IMR-90 (cell line): ENCODE data around the gene CACNA1I. TPM values are rescaled to one million over a fixed set of nuclear protein-coding genes. Genes with fewer than 3 reads are reported as not detected.

ENCODE experiments used
- ATAC-seq: fragments of 200-7000 bp; cut with Tn5 transposase; 2 replicates; pipeline ENCODE4 v1.9.1; 2020; ENCODE audit warnings: low read depth, mild to moderate bottlenecking, moderate library complexity
- BruUV-seq: library from RNA; stranded (reverse); fragments of 400-500 nt; replicated peaks from 2 replicates; lab custom pipeline; 2021; lab: Mats Ljungman, UMichigan
- CTCF ChIA-PET: fragments of 300-600 bp; formaldehyde crosslinking; extraction: SDS; loops from one replicate; lab custom pipeline; 2021; ENCODE audit warnings: antibody characterized with exemption; lab: Yijun Ruan, JAX
- POLR2A ChIA-PET: fragments of 300-600 bp; sonication (Branson Sonifier 250); formaldehyde crosslinking; loops from one replicate; lab custom pipeline; 2022; ENCODE audit warnings: antibody characterized with exemption; ENCODE audit not compliant: unreplicated experiment; lab: Charles Lee
- DNase-seq: peaks from one replicate; pipeline ENCODE4 v3.0.0; 2013
- H2AFZ ChIP-seq: replicated peaks from 2 replicates; pipeline ENCODE3; 2013; ENCODE audit warnings: low read length, mild to moderate bottlenecking; ENCODE audit not compliant: poor library complexity
- H2AK5ac ChIP-seq: 2 replicates; pipeline ENCODE4 v1.6.1; 2013; ENCODE audit warnings: low read depth, low read length, inconsistent platforms
- H2AK9ac ChIP-seq: replicated peaks from 2 replicates; pipeline ENCODE3; 2013; ENCODE audit warnings: mild to moderate bottlenecking, low read depth, low read length, moderate library complexity; ENCODE audit not compliant: poor library complexity
- H2BK120ac ChIP-seq: 2 replicates; pipeline ENCODE4 v1.6.1; 2013; ENCODE audit warnings: low read depth, low read length, inconsistent platforms
- H2BK15ac ChIP-seq: 3 replicates; pipeline ENCODE4 v1.6.1; 2013; ENCODE audit warnings: low read depth, low read length, inconsistent platforms
- H2BK20ac ChIP-seq: 2 replicates; pipeline ENCODE4 v1.6.1; 2013; ENCODE audit warnings: low read depth, mild to moderate bottlenecking, inconsistent platforms, low read length, moderate library complexity
- H2BK5ac ChIP-seq: 2 replicates; pipeline ENCODE4 v1.6.1; 2013; ENCODE audit warnings: mild to moderate bottlenecking, low read depth, low read length, inconsistent platforms; ENCODE audit not compliant: poor library complexity, severe bottlenecking
- H3K14ac ChIP-seq: replicated peaks from 2 replicates; pipeline ENCODE4 v1.6.1; 2013; ENCODE audit warnings: low read depth, low read length, inconsistent platforms
- H3K18ac ChIP-seq: 2 replicates; pipeline ENCODE4 v1.6.1; 2013; ENCODE audit warnings: low read depth, low read length, control low read depth
- H3K23ac ChIP-seq: 2 replicates; pipeline ENCODE4 v1.6.1; 2013; ENCODE audit warnings: low read depth, low read length, inconsistent platforms
- H3K27ac ChIP-seq: 2 replicates; pipeline ENCODE4 v1.5.1; 2013; ENCODE audit warnings: mild to moderate bottlenecking, control low read depth, low read length; ENCODE audit not compliant: insufficient read depth
- H3K27me3 ChIP-seq: 2 replicates; pipeline ENCODE4 v1.6.1; 2013; ENCODE audit warnings: low read length; ENCODE audit not compliant: control insufficient read depth, insufficient read depth
- H3K36me3 ChIP-seq: 2 replicates; pipeline ENCODE4 v1.6.1; 2013; ENCODE audit warnings: low read length, mixed read lengths; ENCODE audit not compliant: control insufficient read depth, insufficient read depth
- H3K4ac ChIP-seq: 2 replicates; pipeline ENCODE4 v1.6.1; 2013; ENCODE audit warnings: low read depth, low read length, inconsistent platforms
- H3K4me1 ChIP-seq: 2 replicates; pipeline ENCODE4 v1.6.1; 2013; ENCODE audit warnings: low read length, mixed read lengths; ENCODE audit not compliant: control insufficient read depth, insufficient read depth
- H3K4me2 ChIP-seq: 2 replicates; pipeline ENCODE4 v1.6.1; 2013; ENCODE audit warnings: low read depth, mild to moderate bottlenecking, control low read depth, low read length, moderate library complexity
- H3K4me3 ChIP-seq: 2 replicates; pipeline ENCODE4 v1.5.1; 2013; ENCODE audit warnings: low read depth, mild to moderate bottlenecking, control low read depth, low read length, moderate library complexity; ENCODE audit not compliant: insufficient read depth
- H3K56ac ChIP-seq: 2 replicates; pipeline ENCODE4 v1.6.1; 2013; ENCODE audit warnings: low read length, inconsistent platforms; ENCODE audit not compliant: insufficient read depth; ENCODE audit errors: extremely low read depth
- H3K79me1 ChIP-seq, 2 experiments: 2 replicates each; pipeline ENCODE4 v1.6.1; 2013; ENCODE audit warnings: low read length in 2 of 2, inconsistent platforms in 1 of 2, low read depth in 1 of 2
- H3K9ac ChIP-seq: 2 replicates; pipeline ENCODE4 v1.6.1; 2013; ENCODE audit warnings: low read depth, low read length, control low read depth
- H3K9me1 ChIP-seq: 2 replicates; pipeline ENCODE4 v1.6.1; 2013; ENCODE audit warnings: low read length, inconsistent platforms; ENCODE audit not compliant: insufficient read depth
- H3K9me3 ChIP-seq: 2 replicates; pipeline ENCODE4 v1.6.1; 2013; ENCODE audit warnings: low read length; ENCODE audit not compliant: control insufficient read depth, insufficient read depth
- H4K20me1 ChIP-seq: 2 replicates; pipeline ENCODE4 v1.6.1; 2013; ENCODE audit warnings: low read length, inconsistent platforms; ENCODE audit not compliant: insufficient read depth
- H4K5ac ChIP-seq: 2 replicates; pipeline ENCODE4 v1.6.1; 2013; ENCODE audit warnings: mild to moderate bottlenecking, low read depth, low read length, control low read depth
- H4K8ac ChIP-seq, 2 experiments: 2 replicates each; pipeline ENCODE4 v1.6.1; 2013; ENCODE audit warnings: low read depth in 2 of 2, low read length in 2 of 2, control low read depth in 1 of 2, inconsistent platforms in 1 of 2
- H4K91ac ChIP-seq: 2 replicates; pipeline ENCODE4 v1.6.1; 2013; ENCODE audit warnings: low read depth, low read length, inconsistent platforms; ENCODE audit not compliant: insufficient read depth
- FOS ChIP-seq: fragments of 150-350 bp; IDR thresholded peaks from 2 replicates; pipeline ENCODE4 v1.6.1; 2016; ENCODE audit warnings: low read depth, low read length
- MAZ ChIP-seq: IDR thresholded peaks from 2 replicates; pipeline ENCODE4 v1.6.1; 2012; ENCODE audit warnings: low read depth, mild to moderate bottlenecking, low read length, improper control_type of control experiment, moderate library complexity, borderline replicate concordance
- NFE2L2 ChIP-seq: fragments of 150-350 bp; IDR thresholded peaks from 2 replicates; pipeline ENCODE4 v1.6.1; 2016; ENCODE audit warnings: low read depth, mild to moderate bottlenecking, low read length
- WGBS, 2 experiments: methylation state at CpG; one replicate each; pipeline versions ENCODE4 v1.1.5 to v1.1.7; 2013; ENCODE audit warnings: missing lambda C conversion rate in 2 of 2; ENCODE audit not compliant: insufficient read length in 1 of 2; ENCODE audit errors: extremely low coverage in 2 of 2; 5-methylcytosine and 5-hydroxymethylcytosine counted together
- dilution Hi-C: fragments of 300-500 bp; cut with HindIII; formaldehyde crosslinking; loops from one replicate; pipeline ENCODE4 v1.14.3; 2018; ENCODE audit warnings: low sequenced_read_pairs; ENCODE audit not compliant: unreplicated experiment
- in situ Hi-C: fragments of 300-500 bp; cut with MboI; formaldehyde crosslinking; loops from 3 replicates; pipeline ENCODE4 v1.14.3; 2019; ENCODE audit warnings: low sequenced_read_pairs, inconsistent platforms, mixed read lengths
- intact Hi-C: fragments of 100-400 bp; cut with micrococcal nuclease; formaldehyde crosslinking; loops from 2 replicates; pipeline ENCODE4 v1.10.0; 2022
- polyA plus RNA-seq, 3 experiments: library from polyadenylated mRNA; depleted of rRNA; stranded (reverse); fragments of >200 nt; gene quantifications; 2 replicates each; pipeline ENCODE4 v1.2.3, GENCODE V29; 2012; ENCODE audit warnings: low replicate concordance in 1 of 3
- total RNA-seq: library from RNA; depleted of rRNA; stranded (reverse); fragments of >200 nt; gene quantifications from 2 replicates; pipeline ENCODE4 v1.2.3, GENCODE V29; 2012

The CACNA1I gene
- total and polyA plus RNA-seq, 2 of the 4 experiments (the other 2 are of a cell fraction): under 0.01 to 0.02 TPM

- Histone ChIP-seq H2AFZ (no peak overlapping the region), H2BK5ac (no peak overlapping the region), H3K9me3 (no peaks in the 10 kb centered on the region), H2AK5ac (no peak overlapping the region; the same call in 1 of the 2 replicates), H3K56ac (no peak overlapping the region), H3K36me3 (no peaks in the 10 kb centered on the region), H3K4me3 (no peak overlapping the region), H4K91ac (no peak overlapping the region), H4K8ac (no peak overlapping the region), H3K4me2 (no peak overlapping the region), H3K4ac (no peak overlapping the region), H2BK120ac (no peak overlapping the region; the same call in 1 of the 2 replicates), H2BK20ac (no peak overlapping the region), H3K9me1 (no peaks in the 10 kb centered on the region), H3K27ac (no peak overlapping the region), H3K79me1 (no peaks in the 10 kb centered on the region), H3K4me1 (no peaks in the 10 kb centered on the region; the same call in 1 of the 2 replicates), H3K9ac (no peak overlapping the region), H4K20me1 (no peaks in the 10 kb centered on the region), H2BK15ac (no peak overlapping the region), H2AK9ac (no peak overlapping the region), H3K18ac (no peak overlapping the region), H3K14ac (no peak overlapping the region), H3K27me3 (peaks cover 43% of the 10 kb centered on the region), H3K23ac (no peak overlapping the region), H4K5ac (no peak overlapping the region)
- DNase-seq (no peak), ATAC-seq (no peak)
- TF ChIP-seq FOS: no peak
- no peak for TF ChIP-seq MAZ
- no peak for TF ChIP-seq NFE2L2
- no TSS peak for BruUV-seq
- POLR2A ChIA-PET: no interaction called here
- WGBS, 2 experiments: 54% methylated on average over 5 of the region's 13 CpGs; no CpG with 5 or more reads in 1 of the 2 experiments
- dilution Hi-C loops (no loop called here), intact Hi-C loops (no loop called here), in situ Hi-C loops (no loop called here)
- CTCF ChIA-PET: no interaction called here
These were observed 158.8 kb downstream of the CACNA1I start for GRCh38 chr22:39729141-39729934.
